Upper lobe of left lung (tissue), 4 donors: ENCODE data around the gene PSMD5.

Source experiments
- CTCF ChIP-seq, 6 experiments: fragments of 450-650 bp in 4 of 6; fragments of 200-600 bp in 2 of 6; sonication (generic) in 2 of 6; IDR thresholded peaks; one replicate each; pipeline ENCODE4 v1.5.1; 2016 to 2019; ENCODE audit warnings: antibody characterized with exemption in 6 of 6
- EP300 ChIP-seq, 4 donors: sonication (generic); formaldehyde crosslinking; IDR thresholded peaks; one replicate each; pipeline ENCODE4 v1.5.1; 2017; ENCODE audit warnings: antibody characterized with exemption in 4 of 4, control low read depth in 2 of 4
- POLR2A ChIP-seq, 4 donors: fragments of 450-650 bp; IDR thresholded peaks; one replicate each; pipeline ENCODE4 v1.5.1; 2016 to 2017; ENCODE audit warnings: antibody characterized with exemption in 4 of 4, mild to moderate bottlenecking in 2 of 4
- POLR2AphosphoS5 ChIP-seq, 2 donors: sonication (generic); formaldehyde crosslinking; IDR thresholded peaks; one replicate each; pipeline ENCODE4 v1.5.1; 2017; ENCODE audit warnings: antibody characterized with exemption in 2 of 2

- peak in 2 of 6 experiments; percentile 17 to 18 for TF ChIP-seq CTCF (IDR thresholded peaks at IDR 0.05)
- TF ChIP-seq EP300 (IDR thresholded peaks at IDR 0.05) = no peak
- TF ChIP-seq POLR2AphosphoS5 (IDR thresholded peaks at IDR 0.05) = peak; percentile 5 to 37
- TF ChIP-seq POLR2A (IDR thresholded peaks at IDR 0.05) = peak in 1 of 4 donors; percentile 42
Observed at GRCh38 chr9:120877276-120878034, 34.7 kb upstream of the PSMD5 start.
